ENCODE data around the gene DOCK9. TPM values are rescaled to one million over a fixed set of nuclear protein-coding genes. Genes with fewer than 3 reads are reported as not detected.

Gene DOCK9
- total RNA-seq, 1 donor from 2014 or later, result 46.2 TPM

- peaks cover 12% of the 10 kb centered on the region for H3K36me3 Mint-ChIP-seq
- no peak overlapping the region for H3K4me3 Mint-ChIP-seq
- TF ChIP-seq, protein P1, sequence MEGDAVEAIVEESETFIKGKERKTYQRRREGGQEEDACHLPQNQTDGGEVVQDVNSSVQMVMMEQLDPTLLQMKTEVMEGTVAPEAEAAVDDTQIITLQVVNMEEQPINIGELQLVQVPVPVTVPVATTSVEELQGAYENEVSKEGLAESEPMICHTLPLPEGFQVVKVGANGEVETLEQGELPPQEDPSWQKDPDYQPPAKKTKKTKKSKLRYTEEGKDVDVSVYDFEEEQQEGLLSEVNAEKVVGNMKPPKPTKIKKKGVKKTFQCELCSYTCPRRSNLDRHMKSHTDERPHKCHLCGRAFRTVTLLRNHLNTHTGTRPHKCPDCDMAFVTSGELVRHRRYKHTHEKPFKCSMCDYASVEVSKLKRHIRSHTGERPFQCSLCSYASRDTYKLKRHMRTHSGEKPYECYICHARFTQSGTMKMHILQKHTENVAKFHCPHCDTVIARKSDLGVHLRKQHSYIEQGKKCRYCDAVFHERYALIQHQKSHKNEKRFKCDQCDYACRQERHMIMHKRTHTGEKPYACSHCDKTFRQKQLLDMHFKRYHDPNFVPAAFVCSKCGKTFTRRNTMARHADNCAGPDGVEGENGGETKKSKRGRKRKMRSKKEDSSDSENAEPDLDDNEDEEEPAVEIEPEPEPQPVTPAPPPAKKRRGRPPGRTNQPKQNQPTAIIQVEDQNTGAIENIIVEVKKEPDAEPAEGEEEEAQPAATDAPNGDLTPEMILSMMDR (conservative IDR thresholded peaks at IDR 0.05), result no peak
- no peak overlapping the region for H3K27ac Mint-ChIP-seq
- H3K9me3 Mint-ChIP-seq, result no peaks in the 10 kb centered on the region
- no peak for DNase-seq (ENCODE audit: extremely low spot score, unreplicated experiment)
- H3K27me3 Mint-ChIP-seq, result no peaks in the 10 kb centered on the region
- peaks cover 23% of the 10 kb centered on the region for H3K4me1 Mint-ChIP-seq (ENCODE audit: unreplicated experiment)
Measured at GRCh38 chr13:98922306-98922705, 55.6 kb downstream of the DOCK9 start.

- Mint-ChIP-seq H3K4me3 (no peak overlapping the region), H3K4me1 (ENCODE audit: unreplicated experiment) (peaks cover 21% of the 10 kb centered on the region), H3K27me3 (no peaks in the 10 kb centered on the region), H3K27ac (no peak overlapping the region), H3K36me3 (peaks cover 12% of the 10 kb centered on the region), H3K9me3 (no peaks in the 10 kb centered on the region)
- DNase-seq (ENCODE audit: extremely low spot score, unreplicated experiment), result no peak
- TF ChIP-seq, protein P1 (conservative IDR thresholded peaks at IDR 0.05), result no peak
Measured at GRCh38 chr13:98921786-98922185, 56.1 kb downstream of the DOCK9 start.

- no peaks in the 10 kb centered on the region for H3K9me3 Mint-ChIP-seq
- no peak overlapping the region for H3K27ac Mint-ChIP-seq
Measured at GRCh38 chr13:98921015-98921580, 56.8 kb downstream of the DOCK9 start.

GRCh38 chr13:98919566-98919965, 58.3 kb downstream of the DOCK9 start:
- DNase-seq (ENCODE audit: extremely low spot score, unreplicated experiment), result no peak
- Mint-ChIP-seq H3K27ac (no peak overlapping the region), H3K36me3 (peaks cover 18% of the 10 kb centered on the region), H3K4me1 (ENCODE audit: unreplicated experiment) (peaks cover 13% of the 10 kb centered on the region), H3K27me3 (no peaks in the 10 kb centered on the region), H3K9me3 (no peaks in the 10 kb centered on the region), H3K4me3 (no peak overlapping the region)
- TF ChIP-seq, protein P1 (conservative IDR thresholded peaks at IDR 0.05), result no peak

More at GRCh38 chr13:98921015-98921580, 56.8 kb downstream of the DOCK9 start:
- no peak for DNase-seq (ENCODE audit: extremely low spot score, unreplicated experiment)
- TF ChIP-seq, protein P1 (conservative IDR thresholded peaks at IDR 0.05), result no peak
- no peaks in the 10 kb centered on the region for H3K27me3 Mint-ChIP-seq
- H3K4me1 Mint-ChIP-seq (ENCODE audit: unreplicated experiment), result peaks cover 15% of the 10 kb centered on the region
- peaks cover 12% of the 10 kb centered on the region for H3K36me3 Mint-ChIP-seq
- no peak overlapping the region for H3K4me3 Mint-ChIP-seq

DNA sequence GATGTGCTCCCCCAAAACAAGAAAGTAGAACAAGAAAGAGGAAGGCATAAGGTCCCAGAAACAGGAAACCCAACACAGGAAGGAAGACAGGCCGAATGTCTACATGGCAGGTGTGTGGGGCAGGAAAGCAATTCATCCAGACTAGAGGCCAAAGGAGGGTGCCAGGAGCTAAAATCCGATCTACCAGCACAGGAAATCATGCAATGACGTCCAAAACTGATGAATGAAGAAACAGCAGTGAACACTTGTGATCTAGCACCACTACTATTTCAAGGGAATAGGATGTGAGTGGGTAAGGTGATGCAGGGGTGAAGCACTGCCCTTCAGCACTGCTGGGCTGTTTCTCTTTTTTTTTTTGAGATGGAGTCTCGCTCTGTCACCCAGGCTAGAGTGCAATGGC, 59.1 kb downstream of the DOCK9 start:
- Mint-ChIP-seq H3K27me3 (no peaks in the 10 kb centered on the region), H3K9me3 (no peaks in the 10 kb centered on the region), H3K4me1 (ENCODE audit: unreplicated experiment) (peaks cover 9% of the 10 kb centered on the region), H3K27ac (no peak overlapping the region), H3K4me3 (no peak overlapping the region), H3K36me3 (peaks cover 18% of the 10 kb centered on the region)
- TF ChIP-seq, protein P1 (conservative IDR thresholded peaks at IDR 0.05), result no peak
- no peak for DNase-seq (ENCODE audit: extremely low spot score, unreplicated experiment)

All from type B pancreatic cell (in vitro differentiated cells).